ENCODE measurements around the gene FAM161A.

Gene FAM161A

GRCh38 chr2:61862085-61862484 lies 8.2 kb upstream of the FAM161A start:
- TF ChIP-seq EZH2phosphoT487 (IDR thresholded peaks at IDR 0.05; ENCODE audit: low read depth) (no peak), CTCF (IDR thresholded peaks at IDR 0.05; ENCODE audit: low read depth, low read length) (no peak)
- H3K36me3 ChIP-seq (replicated peaks; ENCODE audit: low read depth, low read length): peaks cover 38% of the 10 kb centered on the region
- H3K4me2 ChIP-seq (ENCODE audit: low read length): no peak overlapping the region

GRCh38 chr2:61857224-61857623 lies 3.4 kb upstream of the FAM161A start:
- H3K4me1 ChIP-seq (ENCODE audit: low read length): peaks cover 19% of the 10 kb centered on the region
- H3K4me3 ChIP-seq (ENCODE audit: low read length): no peak overlapping the region
- H3K4me2 ChIP-seq (ENCODE audit: low read length): no peak overlapping the region
- H3K9ac ChIP-seq (ENCODE audit: low read length): no peak overlapping the region
- no peak overlapping the region for H3K27ac ChIP-seq (ENCODE audit: low read length)
- H3K79me2 ChIP-seq (ENCODE audit: low read length): no peaks in the 10 kb centered on the region
- H3K27me3 ChIP-seq (ENCODE audit: low read depth, low read length): no peaks in the 10 kb centered on the region
- H4K20me1 ChIP-seq (ENCODE audit: insufficient read depth, low read length): no peaks in the 10 kb centered on the region
- TF ChIP-seq CTCF (IDR thresholded peaks at IDR 0.05; ENCODE audit: low read depth, low read length): no peak
- TF ChIP-seq EZH2phosphoT487 (IDR thresholded peaks at IDR 0.05; ENCODE audit: low read depth): no peak
- no peaks in the 10 kb centered on the region for H3K9me3 ChIP-seq (ENCODE audit: insufficient read depth, low read length)
- H2AFZ ChIP-seq (ENCODE audit: low read depth, low read length): no peak overlapping the region
- H3K36me3 ChIP-seq (replicated peaks; ENCODE audit: low read depth, low read length): peaks cover 2% of the 10 kb centered on the region

More at GRCh38 chr2:61862085-61862484, 8.2 kb upstream of the FAM161A start:
- Histone ChIP-seq H3K4me3 (ENCODE audit: low read length) (no peak overlapping the region), H3K9ac (ENCODE audit: low read length) (no peak overlapping the region), H3K27me3 (ENCODE audit: low read depth, low read length) (no peaks in the 10 kb centered on the region), H2AFZ (ENCODE audit: low read depth, low read length) (no peak overlapping the region), H3K9me3 (ENCODE audit: insufficient read depth, low read length) (no peaks in the 10 kb centered on the region), H4K20me1 (ENCODE audit: insufficient read depth, low read length) (no peaks in the 10 kb centered on the region), H3K79me2 (ENCODE audit: low read length) (no peaks in the 10 kb centered on the region), H3K27ac (ENCODE audit: low read length) (no peak overlapping the region), H3K4me1 (ENCODE audit: low read length) (peaks cover 4% of the 10 kb centered on the region)

- Histone ChIP-seq H2AFZ (ENCODE audit: low read depth, low read length) (peak overlapping the region; percentile 81), H3K36me3 (replicated peaks; ENCODE audit: low read depth, low read length) (no peaks in the 10 kb centered on the region), H3K79me2 (ENCODE audit: low read length) (no peaks in the 10 kb centered on the region), H3K9me3 (ENCODE audit: insufficient read depth, low read length) (no peaks in the 10 kb centered on the region), H3K27ac (ENCODE audit: low read length) (peak overlapping the region; percentile 76), H3K27me3 (ENCODE audit: low read depth, low read length) (no peaks in the 10 kb centered on the region), H3K4me2 (ENCODE audit: low read length) (peak overlapping the region; percentile 91), H3K9ac (ENCODE audit: low read length) (peak overlapping the region; percentile 85), H3K4me3 (ENCODE audit: low read length) (peak overlapping the region; percentile 87), H4K20me1 (ENCODE audit: insufficient read depth, low read length) (no peaks in the 10 kb centered on the region), H3K4me1 (ENCODE audit: low read length) (peaks cover 19% of the 10 kb centered on the region)
- no peak for TF ChIP-seq CTCF (IDR thresholded peaks at IDR 0.05; ENCODE audit: low read depth, low read length)
- no peak for TF ChIP-seq EZH2phosphoT487 (IDR thresholded peaks at IDR 0.05; ENCODE audit: low read depth)
Measured at GRCh38 chr2:61855318-61855613, 1.4 kb upstream of the FAM161A start.

- no peaks in the 10 kb centered on the region for H4K20me1 ChIP-seq (ENCODE audit: insufficient read depth, low read length)
- H3K36me3 ChIP-seq (replicated peaks; ENCODE audit: low read depth, low read length): no peaks in the 10 kb centered on the region
- H3K9me3 ChIP-seq (ENCODE audit: insufficient read depth, low read length): no peaks in the 10 kb centered on the region
- peak overlapping the region; percentile 81 for H2AFZ ChIP-seq (ENCODE audit: low read depth, low read length)
- no peaks in the 10 kb centered on the region for H3K27me3 ChIP-seq (ENCODE audit: low read depth, low read length)
- peak overlapping the region; percentile 76 for H3K27ac ChIP-seq (ENCODE audit: low read length)
- peaks cover 19% of the 10 kb centered on the region for H3K4me1 ChIP-seq (ENCODE audit: low read length)
- peak overlapping the region; percentile 92 for H3K4me2 ChIP-seq (ENCODE audit: low read length)
- TF ChIP-seq CTCF (IDR thresholded peaks at IDR 0.05; ENCODE audit: low read depth, low read length): peak; percentile 17
- TF ChIP-seq EZH2phosphoT487 (IDR thresholded peaks at IDR 0.05; ENCODE audit: low read depth): no peak
- peak overlapping the region; percentile 87 for H3K4me3 ChIP-seq (ENCODE audit: low read length)
- H3K79me2 ChIP-seq (ENCODE audit: low read length): no peaks in the 10 kb centered on the region
- peak overlapping the region; percentile 85 for H3K9ac ChIP-seq (ENCODE audit: low read length)
Measured at GRCh38 chr2:61854564-61855317, 881 bp upstream of the FAM161A start.
